NB4 (cell line): Measurements from ENCODE around the gene CAMTA1.

Experiments used
- DNase-seq: peaks from one replicate; pipeline ENCODE4 v3.0.0; 2010; ENCODE audit warnings: low read depth
- H3K4me3 ChIP-seq: one replicate; pipeline ENCODE4 v1.5.1; 2011; ENCODE audit warnings: mild to moderate bottlenecking, low read depth, low read length, moderate library complexity
- CTCF ChIP-seq: IDR thresholded peaks from one replicate; pipeline ENCODE4 v1.5.1; 2012; ENCODE audit warnings: low read depth, low read length
- MAX ChIP-seq: IDR thresholded peaks from 2 replicates; pipeline ENCODE4 v1.6.1; 2011; ENCODE audit warnings: low read depth, low read length
- MYC ChIP-seq: IDR thresholded peaks from 2 replicates; pipeline ENCODE4 v1.6.1; 2011; ENCODE audit warnings: low read depth, low read length
- POLR2A ChIP-seq: IDR thresholded peaks from 2 replicates; pipeline ENCODE4 v1.6.1; 2011; ENCODE audit warnings: mild to moderate bottlenecking; ENCODE audit not compliant: insufficient read length; ENCODE audit errors: extremely low read depth

Gene CAMTA1

GRCh38 chr1:7109901-7110300 is 324.6 kb downstream of the CAMTA1 start:
- DNase-seq, result no peak
- TF ChIP-seq MYC, result no peak
- TF ChIP-seq POLR2A, result no peak
- no peak for TF ChIP-seq CTCF
- no peak for TF ChIP-seq MAX
- no peak overlapping the region for H3K4me3 ChIP-seq

GRCh38 chr1:7110321-7110720 is 325.1 kb downstream of the CAMTA1 start:
- no peak for DNase-seq
- H3K4me3 ChIP-seq, result no peak overlapping the region
- no peak for TF ChIP-seq MYC
- no peak for TF ChIP-seq CTCF
- TF ChIP-seq POLR2A, result no peak
- TF ChIP-seq MAX, result no peak

- no peak for DNase-seq
- no peak overlapping the region for H3K4me3 ChIP-seq
- TF ChIP-seq CTCF, result no peak
- TF ChIP-seq MYC, result no peak
- TF ChIP-seq POLR2A, result no peak
- no peak for TF ChIP-seq MAX
These were observed 326.6 kb downstream of the CAMTA1 start for GRCh38 chr1:7111853-7112252.

GRCh38 chr1:7113136-7113535 is 327.9 kb downstream of the CAMTA1 start:
- no peak overlapping the region for H3K4me3 ChIP-seq
- TF ChIP-seq CTCF (no peak), POLR2A (no peak), MYC (no peak), MAX (no peak)
- DNase-seq, result no peak

GRCh38 chr1:7113822-7114221 is 328.6 kb downstream of the CAMTA1 start:
- H3K4me3 ChIP-seq, result no peak overlapping the region
- TF ChIP-seq POLR2A (no peak), MAX (no peak), MYC (no peak), CTCF (no peak)

GRCh38 chr1:7116001-7116400 is 330.7 kb downstream of the CAMTA1 start:
- DNase-seq, result no peak
- H3K4me3 ChIP-seq, result no peak overlapping the region
- TF ChIP-seq MAX (no peak), MYC (no peak), POLR2A (no peak), CTCF (no peak)

More at GRCh38 chr1:7113822-7114221, 328.6 kb downstream of the CAMTA1 start:
- no peak for DNase-seq
